Raji (cell line): Measurements from ENCODE around the gene PARD6G.

Experiments
- POLR2A ChIP-seq: IDR thresholded peaks from 2 replicates; pipeline ENCODE4 v1.6.1; 2011; ENCODE audit warnings: low read depth, low read length, control low read depth; ENCODE audit not compliant: insufficient read depth

The PARD6G gene

GRCh38 chr18:80107426-80107825 is 139.9 kb downstream of the PARD6G start:
- no peak for TF ChIP-seq POLR2A
